ENCODE data around the gene ALDH3B1. TPM values are rescaled to one million over a fixed set of nuclear protein-coding genes. Genes with fewer than 3 reads are reported as not detected.

ALDH3B1 gene
- total and polyA plus RNA-seq, 9 of the 15 experiments (the other 6 are each of a cell fraction or from before 2014, with no cell fraction given): 0.01 to 0.35 (median 0.07) TPM; not detected in 2

DNA sequence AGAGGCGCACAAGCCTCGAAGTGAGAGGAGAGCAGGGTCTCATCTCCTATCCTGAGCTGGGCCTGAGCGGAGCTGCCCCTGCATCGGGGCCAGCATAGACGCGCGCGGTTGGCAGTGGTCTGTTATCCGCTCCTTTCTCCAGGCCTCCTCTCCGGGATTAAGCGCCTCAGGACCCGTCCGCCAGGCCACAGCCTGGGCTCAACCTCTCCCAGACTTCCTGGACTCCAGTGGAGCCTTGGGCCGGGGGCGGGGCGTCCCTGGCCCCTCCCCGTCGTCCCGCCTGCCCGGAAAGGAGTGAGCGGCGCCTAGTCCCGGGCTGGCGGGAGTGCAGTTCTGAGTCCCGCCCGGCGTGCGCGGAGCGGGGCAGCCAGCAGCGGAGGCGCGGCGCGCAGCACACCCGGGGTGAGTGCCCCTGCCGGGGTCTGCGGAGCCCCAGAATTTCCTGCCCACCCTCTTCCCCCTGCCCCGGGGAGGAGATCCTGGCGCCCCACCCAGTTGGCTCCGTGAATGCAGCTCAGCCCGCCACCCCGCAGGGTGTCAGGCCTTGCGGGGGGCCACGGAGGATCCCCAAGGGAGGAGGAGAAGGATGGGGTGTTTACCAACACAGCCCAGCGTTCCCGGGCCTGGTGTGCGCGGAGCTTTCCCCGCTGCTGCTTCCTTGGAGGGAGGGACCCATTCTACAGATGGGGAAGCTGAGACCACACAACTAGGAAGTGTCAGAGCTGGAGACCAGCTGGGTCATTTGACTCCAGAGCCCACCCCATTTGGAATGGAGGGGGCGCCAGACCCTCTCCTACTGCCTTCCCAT, 28.8 kb downstream of the ALDH3B1 start, which contains the start of gene TCIRG1 (continued):
- TF ChIP-seq ZMIZ1 (IDR thresholded peaks at IDR 0.05; ENCODE audit: low read depth in 2 of 2, low read length in 2 of 2) (no peak), JUNB (CRISPR knock-in tag; conservative IDR thresholded peaks at IDR 0.05) (no peak), CGGBP1 (CRISPR knock-in tag; IDR thresholded peaks at IDR 0.05) (no peak), BCL6 (CRISPR knock-in tag; IDR thresholded peaks at IDR 0.05) (no peak), MYC (IDR thresholded peaks at IDR 0.05; ENCODE audit: low read depth, low read length) (no peak; the same call in 1 of the 2 replicates), MYC (CRISPR knock-in tag; IDR thresholded peaks at IDR 0.05; ENCODE audit: borderline replicate concordance, low read depth) (0 out of 2 replicates have a peak, but pooled peaks have one; percentile 38), NEUROD1 (IDR thresholded peaks at IDR 0.05; ENCODE audit: borderline replicate concordance, low read depth, low read length, partially characterized antibody) (no peak), HEY1 (CRISPR knock-in tag; IDR thresholded peaks at IDR 0.05; ENCODE audit: borderline replicate concordance) (no peak), ZNF79 (CRISPR knock-in tag; IDR thresholded peaks at IDR 0.05; ENCODE audit: low read depth) (no peak), MAFF (IDR thresholded peaks at IDR 0.05; ENCODE audit: low read length) (no peak), ZNF133 (CRISPR knock-in tag; IDR thresholded peaks at IDR 0.05) (no peak), SMAD1 (IDR thresholded peaks at IDR 0.05; ENCODE audit: low read depth, low read length, partially characterized antibody) (no peak), L3MBTL2 (IDR thresholded peaks at IDR 0.05) (no peak; the same call in none of the 2 replicates), WHSC1 (IDR thresholded peaks at IDR 0.05; ENCODE audit: low read length) (no peak), DEAF1 (CRISPR knock-in tag; IDR thresholded peaks at IDR 0.05) (0 out of 2 replicates have a peak, but pooled peaks have one; percentile 6), CCNT2 (IDR thresholded peaks at IDR 0.05; ENCODE audit: borderline replicate concordance, extremely low read depth, insufficient read length, low read depth, low read length) (peak; percentile 73), ZNF165 (CRISPR knock-in tag; IDR thresholded peaks at IDR 0.05; ENCODE audit: borderline replicate concordance) (no peak)
- TF ChIP-seq, protein P1, sequence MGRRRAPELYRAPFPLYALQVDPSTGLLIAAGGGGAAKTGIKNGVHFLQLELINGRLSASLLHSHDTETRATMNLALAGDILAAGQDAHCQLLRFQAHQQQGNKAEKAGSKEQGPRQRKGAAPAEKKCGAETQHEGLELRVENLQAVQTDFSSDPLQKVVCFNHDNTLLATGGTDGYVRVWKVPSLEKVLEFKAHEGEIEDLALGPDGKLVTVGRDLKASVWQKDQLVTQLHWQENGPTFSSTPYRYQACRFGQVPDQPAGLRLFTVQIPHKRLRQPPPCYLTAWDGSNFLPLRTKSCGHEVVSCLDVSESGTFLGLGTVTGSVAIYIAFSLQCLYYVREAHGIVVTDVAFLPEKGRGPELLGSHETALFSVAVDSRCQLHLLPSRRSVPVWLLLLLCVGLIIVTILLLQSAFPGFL (CRISPR knock-in tag; IDR thresholded peaks at IDR 0.05): no peak
- TF ChIP-seq, protein P2, sequence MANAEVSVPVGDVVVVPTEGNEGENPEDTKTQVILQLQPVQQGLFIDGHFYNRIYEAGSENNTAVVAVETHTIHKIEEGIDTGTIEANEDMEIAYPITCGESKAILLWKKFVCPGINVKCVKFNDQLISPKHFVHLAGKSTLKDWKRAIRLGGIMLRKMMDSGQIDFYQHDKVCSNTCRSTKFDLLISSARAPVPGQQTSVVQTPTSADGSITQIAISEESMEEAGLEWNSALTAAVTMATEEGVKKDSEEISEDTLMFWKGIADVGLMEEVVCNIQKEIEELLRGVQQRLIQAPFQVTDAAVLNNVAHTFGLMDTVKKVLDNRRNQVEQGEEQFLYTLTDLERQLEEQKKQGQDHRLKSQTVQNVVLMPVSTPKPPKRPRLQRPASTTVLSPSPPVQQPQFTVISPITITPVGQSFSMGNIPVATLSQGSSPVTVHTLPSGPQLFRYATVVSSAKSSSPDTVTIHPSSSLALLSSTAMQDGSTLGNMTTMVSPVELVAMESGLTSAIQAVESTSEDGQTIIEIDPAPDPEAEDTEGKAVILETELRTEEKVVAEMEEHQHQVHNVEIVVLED (CRISPR knock-in tag; IDR thresholded peaks at IDR 0.05): no peak

Measured in K562 (cell line).